Ureter (tissue), 1 donor: ENCODE data around the gene ALDH7A1. TPM values are rescaled to one million over a fixed set of nuclear protein-coding genes. Genes with fewer than 3 reads are reported as not detected.

Experiments
- total RNA-seq: library from RNA; stranded (reverse); gene quantifications from one replicate; pipeline ENCODE4 v1.2.4, GENCODE V29; 2023
- donor health status: DM: yes; HTN: yes; CAD: no.

ALDH7A1 gene
- total RNA-seq, 1 donor from 2014 or later: 78.5 TPM

Other genes starting within 250 kb of the ALDH7A1 start
- 56.7 TPM for gene GRAMD2B, start 171.8 kb downstream of the ALDH7A1 start, total RNA-seq
- 31.1 TPM for gene PHAX, start 5.7 kb upstream of the ALDH7A1 start, total RNA-seq
- gene LMNB1, start 181.9 kb upstream of the ALDH7A1 start, total RNA-seq: 7.3 TPM